Stimulated activated CD4-positive, alpha-beta T cell treated with anti-CD3 and anti-CD28 coated beads, Interleukin-15, amount 100 ng/mL, for 1 hour (primary cell): ENCODE results near the gene UBE2V1.
"Not testable (repeated sequence)": the region's sequence is repeated elsewhere in the genome, so short reads cannot be mapped to it uniquely, and the experiment has no call there.

Experiments
- DNase-seq, 2 donors: peaks; one replicate each; pipeline ENCODE4 v3.0.0-alpha.2; 2020; ENCODE audit warnings: low read depth in 1 of 2, low spot score in 1 of 2

The UBE2V1 gene

GRCh38 chr20:50112512-50113419 is at the start of gene UBE2V1:
TSS of gene UBE2V1 (minus strand) at chr20:50113150. CDS start at chr20:50113128, 22 bp downstream.
- peak; percentile 80 to 83 for DNase-seq

GRCh38 chr20:50161494-50161893 is 48.5 kb upstream of the UBE2V1 start:
- DNase-seq = not testable (repeated sequence)

GRCh38 chr20:50153500-50154377 is 40.8 kb upstream of the UBE2V1 start, which contains the start of gene PEDS1:
TSS of gene PEDS1 (minus strand) at chr20:50153723. CDS start at chr20:50153637, 86 bp downstream.
- peak; percentile 62 to 71 for DNase-seq

GRCh38 chr20:50153153-50153499 is 40.2 kb upstream of the UBE2V1 start:
- no peak for DNase-seq

- no peak for DNase-seq
Measured at GRCh38 chr20:50152394-50153152, 39.6 kb upstream of the UBE2V1 start.

- DNase-seq = no peak
Measured at GRCh38 chr20:50151034-50151743, 38.2 kb upstream of the UBE2V1 start.

GRCh38 chr20:50149481-50150254 is 36.7 kb upstream of the UBE2V1 start:
- DNase-seq = no peak

- DNase-seq = peak; percentile 55
Measured at GRCh38 chr20:50146732-50147662, 34.0 kb upstream of the UBE2V1 start.

GRCh38 chr20:50146214-50146613 is 33.3 kb upstream of the UBE2V1 start:
- DNase-seq = no peak

GRCh38 chr20:50145566-50145965 is 32.6 kb upstream of the UBE2V1 start:
- no peak for DNase-seq

- no peak for DNase-seq
Measured at GRCh38 chr20:50144362-50144761, 31.4 kb upstream of the UBE2V1 start.

GRCh38 chr20:50142812-50143211 is 29.9 kb upstream of the UBE2V1 start:
- no peak for DNase-seq

- no peak for DNase-seq
Measured at GRCh38 chr20:50141811-50142561, 29.0 kb upstream of the UBE2V1 start.

GRCh38 chr20:50141018-50141675 is 28.2 kb upstream of the UBE2V1 start:
- no peak for DNase-seq

- no peak for DNase-seq
Measured at GRCh38 chr20:50140339-50140859, 27.4 kb upstream of the UBE2V1 start.

- DNase-seq = no peak
Measured at GRCh38 chr20:50138479-50139393, 25.8 kb upstream of the UBE2V1 start.
